T-helper 1 cell treated with Interleukin-12 subunit alpha and Interleukin-12 subunit beta and Interleukin-4 antibody, amounts not matched to agents 30 μg/mL and 1 μg/mL, for 36 hours (primary cell): Measurements from ENCODE around the gene RCOR2.
A peak's percentile ranks its signal among the peaks of the same experiment; 100 is the strongest.

ENCODE experiments used
- H3K27ac Mint-ChIP-seq: one replicate; pipeline ENCODE4 v1.8.0; 2021; ENCODE audit warnings: mild to moderate bottlenecking, mixed read lengths
- H3K27me3 Mint-ChIP-seq: one replicate; pipeline ENCODE4 v1.8.0; 2021; ENCODE audit warnings: low read depth, mixed read lengths
- H3K36me3 Mint-ChIP-seq: one replicate; pipeline ENCODE4 v1.8.0; 2021; ENCODE audit warnings: low read depth, mixed read lengths
- H3K4me1 Mint-ChIP-seq: one replicate; pipeline ENCODE4 v1.8.0; 2021; ENCODE audit warnings: low read depth, mixed read lengths
- H3K4me3 Mint-ChIP-seq: one replicate; pipeline ENCODE4 v1.8.0; 2021; ENCODE audit warnings: mild to moderate bottlenecking, moderate library complexity, mixed read lengths
- H3K9me3 Mint-ChIP-seq: one replicate; pipeline ENCODE4 v1.8.0; 2021; ENCODE audit warnings: mixed read lengths

RCOR2 gene

GRCh38 chr11:63887386-63887999, 29.5 kb downstream of the RCOR2 start:
- Mint-ChIP-seq H3K36me3 (peaks cover 13% of the 10 kb centered on the region), H3K9me3 (no peaks in the 10 kb centered on the region), H3K27ac (peak overlapping the region; percentile 72), H3K27me3 (no peaks in the 10 kb centered on the region), H3K4me1 (peaks cover 73% of the 10 kb centered on the region), H3K4me3 (peak overlapping the region; percentile 96)

- Mint-ChIP-seq H3K9me3 (no peaks in the 10 kb centered on the region), H3K4me1 (peaks cover 56% of the 10 kb centered on the region), H3K27ac (no peak overlapping the region), H3K36me3 (peaks cover 4% of the 10 kb centered on the region), H3K4me3 (no peak overlapping the region), H3K27me3 (no peaks in the 10 kb centered on the region)
These were observed 32.6 kb downstream of the RCOR2 start for GRCh38 chr11:63884196-63884932.

- H3K27ac Mint-ChIP-seq = no peak overlapping the region
- no peaks in the 10 kb centered on the region for H3K27me3 Mint-ChIP-seq
- H3K4me3 Mint-ChIP-seq = no peak overlapping the region
- peaks cover 4% of the 10 kb centered on the region for H3K36me3 Mint-ChIP-seq
- H3K9me3 Mint-ChIP-seq = no peaks in the 10 kb centered on the region
- H3K4me1 Mint-ChIP-seq = peaks cover 50% of the 10 kb centered on the region
These were observed 33.2 kb downstream of the RCOR2 start for GRCh38 chr11:63883791-63884190.

- H3K27me3 Mint-ChIP-seq = no peaks in the 10 kb centered on the region
- H3K4me1 Mint-ChIP-seq = peaks cover 43% of the 10 kb centered on the region
- peak overlapping the region; percentile 41 for H3K27ac Mint-ChIP-seq
- no peaks in the 10 kb centered on the region for H3K9me3 Mint-ChIP-seq
- peaks cover 4% of the 10 kb centered on the region for H3K36me3 Mint-ChIP-seq
- no peak overlapping the region for H3K4me3 Mint-ChIP-seq
These were observed 34.3 kb downstream of the RCOR2 start for GRCh38 chr11:63882555-63883242.

- Mint-ChIP-seq H3K9me3 (no peaks in the 10 kb centered on the region), H3K27ac (peak overlapping the region; percentile 28), H3K27me3 (no peaks in the 10 kb centered on the region), H3K36me3 (peaks cover 7% of the 10 kb centered on the region), H3K4me3 (no peak overlapping the region), H3K4me1 (peaks cover 32% of the 10 kb centered on the region)
These were observed 36.6 kb downstream of the RCOR2 start for GRCh38 chr11:63880403-63880790.

GRCh38 chr11:63879598-63880402, 37.2 kb downstream of the RCOR2 start:
- H3K9me3 Mint-ChIP-seq = no peaks in the 10 kb centered on the region
- H3K4me1 Mint-ChIP-seq = peaks cover 31% of the 10 kb centered on the region
- no peaks in the 10 kb centered on the region for H3K27me3 Mint-ChIP-seq
- peaks cover 8% of the 10 kb centered on the region for H3K36me3 Mint-ChIP-seq
- H3K4me3 Mint-ChIP-seq = no peak overlapping the region
- H3K27ac Mint-ChIP-seq = no peak overlapping the region

- peaks cover 8% of the 10 kb centered on the region for H3K36me3 Mint-ChIP-seq
- no peak overlapping the region for H3K27ac Mint-ChIP-seq
- no peak overlapping the region for H3K4me3 Mint-ChIP-seq
- H3K4me1 Mint-ChIP-seq = peaks cover 25% of the 10 kb centered on the region
- H3K9me3 Mint-ChIP-seq = no peaks in the 10 kb centered on the region
- no peaks in the 10 kb centered on the region for H3K27me3 Mint-ChIP-seq
These were observed 39.2 kb downstream of the RCOR2 start for GRCh38 chr11:63877658-63878241.

- H3K27ac Mint-ChIP-seq = no peak overlapping the region
These were observed 40.3 kb downstream of the RCOR2 start for GRCh38 chr11:63876616-63877015.

GRCh38 chr11:63875506-63876065, 41.4 kb downstream of the RCOR2 start:
- H3K27ac Mint-ChIP-seq = no peak overlapping the region
- peaks cover 10% of the 10 kb centered on the region for H3K36me3 Mint-ChIP-seq
- H3K4me1 Mint-ChIP-seq = peaks cover 34% of the 10 kb centered on the region
- H3K27me3 Mint-ChIP-seq = no peaks in the 10 kb centered on the region
- H3K9me3 Mint-ChIP-seq = no peaks in the 10 kb centered on the region
- no peak overlapping the region for H3K4me3 Mint-ChIP-seq

More at GRCh38 chr11:63876616-63877015, 40.3 kb downstream of the RCOR2 start:
- peaks cover 32% of the 10 kb centered on the region for H3K4me1 Mint-ChIP-seq
- H3K36me3 Mint-ChIP-seq = peaks cover 8% of the 10 kb centered on the region
- H3K9me3 Mint-ChIP-seq = no peaks in the 10 kb centered on the region
- no peak overlapping the region for H3K4me3 Mint-ChIP-seq
- no peaks in the 10 kb centered on the region for H3K27me3 Mint-ChIP-seq

- Mint-ChIP-seq H3K4me3 (no peak overlapping the region), H3K36me3 (peaks cover 11% of the 10 kb centered on the region), H3K4me1 (peaks cover 34% of the 10 kb centered on the region), H3K27me3 (no peaks in the 10 kb centered on the region), H3K27ac (no peak overlapping the region), H3K9me3 (no peaks in the 10 kb centered on the region)
These were observed 42.5 kb downstream of the RCOR2 start for GRCh38 chr11:63874511-63874910.

GRCh38 chr11:63873311-63873710, 43.7 kb downstream of the RCOR2 start:
- Mint-ChIP-seq H3K4me1 (peaks cover 45% of the 10 kb centered on the region), H3K27me3 (no peaks in the 10 kb centered on the region), H3K9me3 (no peaks in the 10 kb centered on the region), H3K36me3 (peaks cover 15% of the 10 kb centered on the region), H3K27ac (no peak overlapping the region), H3K4me3 (no peak overlapping the region)

GRCh38 chr11:63872800-63873197, 44.2 kb downstream of the RCOR2 start:
- peaks cover 44% of the 10 kb centered on the region for H3K4me1 Mint-ChIP-seq
- no peaks in the 10 kb centered on the region for H3K9me3 Mint-ChIP-seq
- peak overlapping the region; percentile 37 for H3K4me3 Mint-ChIP-seq
- peaks cover 16% of the 10 kb centered on the region for H3K36me3 Mint-ChIP-seq
- H3K27me3 Mint-ChIP-seq = no peaks in the 10 kb centered on the region
- no peak overlapping the region for H3K27ac Mint-ChIP-seq

GRCh38 chr11:63871962-63872799, 44.8 kb downstream of the RCOR2 start:
- Mint-ChIP-seq H3K9me3 (no peaks in the 10 kb centered on the region), H3K36me3 (peaks cover 19% of the 10 kb centered on the region), H3K4me1 (peaks cover 49% of the 10 kb centered on the region), H3K27me3 (no peaks in the 10 kb centered on the region), H3K27ac (no peak overlapping the region), H3K4me3 (peak overlapping the region; percentile 21)
